BJ (cell line): ENCODE data around the gene NLGN1. TPM values are rescaled to one million over a fixed set of nuclear protein-coding genes. Genes with fewer than 3 reads are reported as not detected.
"Not testable (repeated sequence)": the region's sequence is repeated elsewhere in the genome, so short reads cannot be mapped to it uniquely, and the experiment has no call there.

Source experiments
- CTCF ChIA-PET: fragments of 350-600 bp; formaldehyde crosslinking; extraction: SDS; loops from one replicate; lab custom pipeline; 2021; ENCODE audit warnings: antibody characterized with exemption, inconsistent platforms; lab: Yijun Ruan, JAX
- POLR2A ChIA-PET: fragments of 300-600 bp; sonication (Branson Sonifier 250); formaldehyde crosslinking; extraction: SDS; loops from one replicate; lab custom pipeline; 2021; ENCODE audit warnings: antibody characterized with exemption; lab: Charles Lee
- DNase-seq: peaks from one replicate; pipeline ENCODE4 v3.0.0-alpha.2; 2011; ENCODE audit warnings: low read depth
- H3K27me3 ChIP-seq: 2 replicates; pipeline ENCODE4 v1.6.0; 2011; ENCODE audit warnings: low read length; ENCODE audit not compliant: control insufficient read depth, insufficient read depth
- H3K36me3 ChIP-seq: 2 replicates; pipeline ENCODE4 v1.5.1; 2011; ENCODE audit warnings: low read length; ENCODE audit not compliant: control insufficient read depth, insufficient read depth
- H3K4me3 ChIP-seq: 2 replicates; pipeline ENCODE4 v1.5.1; 2011; ENCODE audit warnings: low read depth, mild to moderate bottlenecking, control low read depth, low read length
- CTCF ChIP-seq: IDR thresholded peaks from 2 replicates; pipeline ENCODE4 v1.5.1; 2011; ENCODE audit warnings: low read depth, mild to moderate bottlenecking, control low read depth, inconsistent platforms, low read length, moderate library complexity; ENCODE audit not compliant: insufficient read depth
- polyA plus RNA-seq: library from polyadenylated mRNA; depleted of rRNA; stranded (reverse); fragments of >200 nt; gene quantifications from 2 replicates; pipeline ENCODE4 v1.2.3, GENCODE V29; 2011

Gene NLGN1
- polyA plus RNA-seq, 1 experiment, result 15.5 TPM

GRCh38 chr3:173429076-173429475 lies 31.5 kb downstream of the NLGN1 start:
- no peak for DNase-seq
- no peaks in the 10 kb centered on the region for H3K27me3 ChIP-seq
- H3K4me3 ChIP-seq, result no peak overlapping the region
- TF ChIP-seq CTCF, result no peak
- no peaks in the 10 kb centered on the region for H3K36me3 ChIP-seq
- CTCF ChIA-PET, result no interaction called here
- POLR2A ChIA-PET, result no interaction called here

GRCh38 chr3:173429527-173429926 lies 32.0 kb downstream of the NLGN1 start:
- Histone ChIP-seq H3K27me3 (no peaks in the 10 kb centered on the region), H3K36me3 (no peaks in the 10 kb centered on the region), H3K4me3 (no peak overlapping the region)
- TF ChIP-seq CTCF, result no peak
- ChIA-PET POLR2A (no interaction called here), CTCF (no interaction called here)
- no peak for DNase-seq

GRCh38 chr3:173430576-173430975 lies 33.0 kb downstream of the NLGN1 start:
- CTCF ChIA-PET, result no interaction called here
- no peak for DNase-seq
- no peaks in the 10 kb centered on the region for H3K27me3 ChIP-seq
- TF ChIP-seq CTCF, result no peak
- POLR2A ChIA-PET, result no interaction called here
- no peak overlapping the region for H3K4me3 ChIP-seq
- no peaks in the 10 kb centered on the region for H3K36me3 ChIP-seq

- POLR2A ChIA-PET, result no interaction called here
- Histone ChIP-seq H3K4me3 (no peak overlapping the region), H3K36me3 (no peaks in the 10 kb centered on the region), H3K27me3 (no peaks in the 10 kb centered on the region)
- TF ChIP-seq CTCF, result no peak
- DNase-seq, result no peak
- CTCF ChIA-PET, result interaction anchor here (0.7 kb wide), 1 partner anchor 265 kb away, joined by 3 read pairs; no protein-coding TSS in a partner anchor
Observed at GRCh38 chr3:173439004-173439403, 41.5 kb downstream of the NLGN1 start.

- ChIA-PET CTCF (no interaction called here), POLR2A (no interaction called here)
- Histone ChIP-seq H3K4me3 (no peak overlapping the region), H3K36me3 (no peaks in the 10 kb centered on the region), H3K27me3 (no peaks in the 10 kb centered on the region)
- DNase-seq, result no peak
- TF ChIP-seq CTCF, result no peak
Observed at GRCh38 chr3:173440514-173440913, 43.0 kb downstream of the NLGN1 start.

- DNase-seq, H3K4me3 ChIP-seq, CTCF ChIA-PET, POLR2A ChIA-PET, H3K36me3 ChIP-seq, H3K27me3 ChIP-seq: not testable (repeated sequence)
Observed at GRCh38 chr3:173451561-173451960, 54.0 kb downstream of the NLGN1 start.
